Coronary artery (tissue), 2 donors: ENCODE results near the gene PTPMT1.

ENCODE experiments used
- DNase-seq: peaks from one replicate; pipeline ENCODE4 v3.0.0-alpha.2; 2017; ENCODE audit warnings: low spot score
- H3K27ac ChIP-seq, 2 donors: fragments of 200-600 bp; sonication (generic); one replicate each; pipeline ENCODE4 v1.5.1; 2016 to 2019
- H3K4me3 ChIP-seq: fragments of 200-600 bp; sonication (generic); 2 replicates; pipeline ENCODE4 v1.5.1; 2016; ENCODE audit warnings: mild to moderate bottlenecking, moderate library complexity
- CTCF ChIP-seq: fragments of 200-600 bp; sonication (generic); IDR thresholded peaks from one replicate; pipeline ENCODE4 v1.5.1; 2019; ENCODE audit warnings: antibody characterized with exemption

The PTPMT1 gene

DNA sequence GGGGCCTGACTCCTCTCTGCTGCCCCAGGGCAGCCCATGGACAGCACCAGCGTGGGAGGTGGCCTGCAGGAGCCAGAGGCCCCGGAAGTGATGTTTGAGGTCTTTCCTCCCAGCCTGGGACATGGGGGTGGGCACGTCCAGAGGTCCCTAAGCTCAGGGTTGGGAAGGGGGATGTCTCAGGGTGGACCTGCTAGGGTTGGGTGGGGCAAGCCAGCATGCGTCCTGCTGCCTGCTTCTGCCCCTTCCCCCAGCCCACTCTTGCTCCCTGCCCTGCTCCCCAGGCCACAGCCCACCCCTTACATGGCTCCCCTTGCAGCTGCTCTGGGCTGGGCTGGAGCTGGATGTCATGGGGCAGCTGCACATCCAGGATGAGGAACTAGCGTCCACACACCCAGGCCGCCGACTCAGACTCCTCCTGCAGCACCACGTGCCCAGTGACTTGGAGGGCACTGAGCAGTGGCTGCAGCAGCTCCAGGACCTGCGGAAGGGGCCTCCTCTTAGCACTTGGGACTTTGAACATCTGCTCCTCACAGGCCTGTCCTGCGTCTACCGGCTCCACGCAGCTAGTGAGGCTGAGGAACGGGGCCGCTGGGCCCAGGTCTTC, 22.4 kb downstream of the PTPMT1 start:
- DNase-seq: no peak
- H3K4me3 ChIP-seq: no peak overlapping the region
- TF ChIP-seq CTCF: no peak
- peak overlapping the region in 1 of 2 donors; percentile 75 for H3K27ac ChIP-seq

DNA sequence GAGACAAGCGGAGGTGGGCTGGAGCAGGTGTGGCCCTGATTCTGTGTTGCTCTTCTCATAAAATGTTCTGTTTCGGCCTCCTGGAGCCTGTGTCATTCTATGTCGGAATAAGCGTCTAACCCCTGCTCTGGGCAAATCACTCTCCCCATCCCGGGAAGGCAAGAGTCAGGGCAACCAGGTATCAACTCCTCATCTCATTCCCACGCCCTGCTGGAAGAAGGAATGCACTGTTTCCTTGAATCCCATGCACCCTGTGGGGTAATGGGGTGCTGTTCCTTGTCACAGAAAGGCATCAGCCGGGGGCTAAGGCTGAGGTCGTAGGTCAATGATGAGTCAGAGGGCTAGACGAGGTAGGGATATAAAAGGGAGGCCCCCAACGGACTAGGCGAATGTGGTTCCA, 23.7 kb downstream of the PTPMT1 start:
- peak overlapping the region; percentile 32 for H3K4me3 ChIP-seq

GRCh38 chr11:47589584-47589976, 24.2 kb downstream of the PTPMT1 start:
- no peak for TF ChIP-seq CTCF
- Histone ChIP-seq H3K4me3 (peak overlapping the region; percentile 32), H3K27ac (no peak overlapping the region)
- DNase-seq: no peak

More for the DNA sequence above, 23.7 kb downstream of the PTPMT1 start:
- H3K27ac ChIP-seq: no peak overlapping the region
- no peak for TF ChIP-seq CTCF
- DNase-seq: no peak

- DNase-seq: no peak
- Histone ChIP-seq H3K4me3 (peak overlapping the region; percentile 32), H3K27ac (no peak overlapping the region)
- TF ChIP-seq CTCF: no peak
Observed at GRCh38 chr11:47589977-47590861, 24.8 kb downstream of the PTPMT1 start.

- TF ChIP-seq CTCF: no peak
- DNase-seq: no peak
- Histone ChIP-seq H3K4me3 (no peak overlapping the region), H3K27ac (no peak overlapping the region)
Observed at GRCh38 chr11:47591764-47592163, 26.4 kb downstream of the PTPMT1 start.

GRCh38 chr11:47592251-47592650, 26.9 kb downstream of the PTPMT1 start:
- no peak for TF ChIP-seq CTCF
- no peak overlapping the region for H3K27ac ChIP-seq
- H3K4me3 ChIP-seq: no peak overlapping the region
- no peak for DNase-seq

DNA sequence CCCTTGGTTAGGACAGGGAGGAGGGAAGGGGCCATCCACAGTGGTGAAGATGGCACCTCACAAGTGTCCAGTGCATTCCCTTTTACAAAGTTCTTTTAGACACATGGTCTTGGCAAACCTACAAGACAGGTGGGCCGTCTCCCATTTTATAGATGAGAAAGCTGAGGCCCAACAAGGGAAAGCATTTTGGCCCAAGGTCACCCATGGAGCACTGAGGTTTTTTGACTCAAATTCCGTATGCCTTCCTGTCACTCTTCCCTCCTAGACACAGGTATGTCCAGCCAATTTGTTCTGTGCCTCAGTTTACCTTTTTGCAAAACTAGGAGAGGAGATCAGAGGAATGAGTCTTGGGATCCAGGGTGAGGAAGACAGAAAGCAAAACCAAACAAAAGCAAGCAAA, 27.6 kb downstream of the PTPMT1 start:
- Histone ChIP-seq H3K27ac (no peak overlapping the region), H3K4me3 (no peak overlapping the region)
- no peak for TF ChIP-seq CTCF
- no peak for DNase-seq
